K562 (cell line): ENCODE data around the gene CUX1. TPM values are rescaled to one million over a fixed set of nuclear protein-coding genes. Genes with fewer than 3 reads are reported as not detected.

Experiments
- BHLHE40 ChIP-seq: IDR thresholded peaks from 2 replicates; pipeline ENCODE4 v1.6.1; 2011; ENCODE audit warnings: low read length, improper control_type of control experiment
- CREM ChIP-seq: IDR thresholded peaks from 2 replicates; pipeline ENCODE4 v1.6.1; 2014; ENCODE audit warnings: antibody characterized with exemption, low read depth
- KLF1 ChIP-seq: fragments of 450-650 bp; IDR thresholded peaks from 2 replicates; pipeline ENCODE4 v1.6.1; 2016; ENCODE audit warnings: missing genetic modification characterization, missing compliant biosample characterization
- XRCC5 ChIP-seq: fragments of 200-400 bp; formaldehyde crosslinking; IDR thresholded peaks from 2 replicates; pipeline ENCODE4 v1.6.1; 2017; ENCODE audit warnings: low read depth, mild to moderate bottlenecking, low read length
- polyA plus RNA-seq, 8 experiments: library from polyadenylated mRNA; depleted of rRNA in 4 of 8; stranded (reverse) in 5 of 8; unstranded in 3 of 8; fragments of >200 nt; fragmentation: Nextera tagmentation in 2 of 8; fragmentation: Illumina TruSeq in 1 of 8; extraction: Ambion mirVana in 2 of 8; extraction: Trizol in 1 of 8; gene quantifications; 2 replicates each; pipeline versions ENCODE4 v1.2.1 to v1.2.3, GENCODE V29; 2011 to 2014; ENCODE audit warnings: inconsistent platforms in 1 of 8, missing spikeins in 1 of 8
- total RNA-seq, 7 experiments: library from RNA; depleted of rRNA in 6 of 7; stranded (reverse); fragments of >200 nt in 6 of 7; fragmentation: Illumina TruSeq in 2 of 7; extraction: Trizol in 2 of 7; gene quantifications; 2 replicates each; pipeline versions ENCODE4 v1.2.1 to v1.2.3, GENCODE V29; 2011 to 2021; ENCODE audit warnings: low replicate concordance in 1 of 7
- TF ChIP-seq, protein P1 (sequence below): sonication (generic); formaldehyde crosslinking; IDR thresholded peaks from 2 replicates; pipeline ENCODE4 v1.8.0; 2022; ENCODE audit warnings: mild to moderate bottlenecking, low read depth, missing genetic modification reagents
- TF ChIP-seq, protein P2 (sequence below), 2 experiments: fragments of 450-650 bp; conservative IDR thresholded peaks; 2 replicates each; pipeline ENCODE4 v1.6.1; 2017; ENCODE audit warnings: mild to moderate bottlenecking in 2 of 2, moderate library complexity in 2 of 2
- TF ChIP-seq, protein P3 (sequence below), 2 experiments: fragments of 450-650 bp in 1 of 2; sonication (generic) in 1 of 2; formaldehyde crosslinking in 1 of 2; IDR thresholded peaks in 1 of 2; conservative IDR thresholded peaks in 1 of 2; 2 replicates each; pipeline versions ENCODE4 v1.6.1 to v1.8.1; 2016 to 2023; ENCODE audit warnings: mild to moderate bottlenecking in 2 of 2, moderate library complexity in 2 of 2, inconsistent platforms in 1 of 2, missing genetic modification reagents in 1 of 2
- TF ChIP-seq, protein P4 (sequence below): sonication (generic); formaldehyde crosslinking; IDR thresholded peaks from 2 replicates; pipeline ENCODE4 v1.8.1; 2023; ENCODE audit warnings: mild to moderate bottlenecking, missing genetic modification reagents
- TF ChIP-seq, protein P5 (sequence below): sonication (generic); formaldehyde crosslinking; IDR thresholded peaks from 2 replicates; pipeline ENCODE4 v1.9.0; 2022; ENCODE audit warnings: mild to moderate bottlenecking, missing genetic modification reagents
- TF ChIP-seq, protein P6 (sequence below): fragments of 450-650 bp; IDR thresholded peaks from one replicate; pipeline ENCODE4 v1.6.1; 2018; ENCODE audit warnings: mild to moderate bottlenecking, moderate library complexity; ENCODE audit not compliant: partially characterized antibody
- TF ChIP-seq, protein P7 (sequence below): sonication (generic); formaldehyde crosslinking; IDR thresholded peaks from 2 replicates; pipeline ENCODE4 v1.8.0; 2022; ENCODE audit warnings: mild to moderate bottlenecking, missing genetic modification reagents

CUX1 gene
- total and polyA plus RNA-seq, 9 of the 15 experiments (the other 6 are each of a cell fraction or from before 2014, with no cell fraction given), result 3.6 to 55.3 (median 25.2) TPM

DNA sequence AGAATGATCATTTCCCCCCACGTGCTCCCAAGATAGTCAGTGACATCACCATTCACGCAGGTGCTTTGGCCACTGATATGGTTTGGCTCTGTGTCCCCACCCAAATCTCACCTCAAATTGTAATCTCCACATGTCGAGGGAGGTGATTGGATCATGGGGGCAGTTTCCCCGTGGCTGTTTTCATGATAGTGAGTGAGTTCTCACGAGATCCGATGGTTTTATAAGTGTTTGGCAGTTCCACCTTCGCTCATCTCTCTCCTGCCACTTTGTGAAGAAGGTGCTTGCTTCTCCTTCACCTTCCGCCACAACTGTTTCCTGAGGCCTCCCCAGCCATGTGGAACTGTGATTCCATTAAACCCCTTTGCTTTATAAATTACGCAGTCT, 263.8 kb downstream of the CUX1 start (continued):
- TF ChIP-seq, protein P1, sequence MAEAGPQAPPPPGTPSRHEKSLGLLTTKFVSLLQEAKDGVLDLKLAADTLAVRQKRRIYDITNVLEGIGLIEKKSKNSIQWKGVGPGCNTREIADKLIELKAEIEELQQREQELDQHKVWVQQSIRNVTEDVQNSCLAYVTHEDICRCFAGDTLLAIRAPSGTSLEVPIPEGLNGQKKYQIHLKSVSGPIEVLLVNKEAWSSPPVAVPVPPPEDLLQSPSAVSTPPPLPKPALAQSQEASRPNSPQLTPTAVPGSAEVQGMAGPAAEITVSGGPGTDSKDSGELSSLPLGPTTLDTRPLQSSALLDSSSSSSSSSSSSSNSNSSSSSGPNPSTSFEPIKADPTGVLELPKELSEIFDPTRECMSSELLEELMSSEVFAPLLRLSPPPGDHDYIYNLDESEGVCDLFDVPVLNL (CRISPR knock-in tag), result no peak
- TF ChIP-seq, protein P2, sequence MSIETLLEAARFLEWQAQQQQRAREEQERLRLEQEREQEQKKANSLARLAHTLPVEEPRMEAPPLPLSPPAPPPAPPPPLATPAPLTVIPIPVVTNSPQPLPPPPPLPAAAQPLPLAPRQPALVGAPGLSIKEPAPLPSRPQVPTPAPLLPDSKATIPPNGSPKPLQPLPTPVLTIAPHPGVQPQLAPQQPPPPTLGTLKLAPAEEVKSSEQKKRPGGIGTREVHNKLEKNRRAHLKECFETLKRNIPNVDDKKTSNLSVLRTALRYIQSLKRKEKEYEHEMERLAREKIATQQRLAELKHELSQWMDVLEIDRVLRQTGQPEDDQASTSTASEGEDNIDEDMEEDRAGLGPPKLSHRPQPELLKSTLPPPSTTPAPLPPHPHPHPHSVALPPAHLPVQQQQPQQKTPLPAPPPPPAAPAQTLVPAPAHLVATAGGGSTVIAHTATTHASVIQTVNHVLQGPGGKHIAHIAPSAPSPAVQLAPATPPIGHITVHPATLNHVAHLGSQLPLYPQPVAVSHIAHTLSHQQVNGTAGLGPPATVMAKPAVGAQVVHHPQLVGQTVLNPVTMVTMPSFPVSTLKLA (conservative IDR thresholded peaks at IDR 0.05), result peak in 1 of 2 experiments; percentile 83; a peak in 2 of 4 replicates
- TF ChIP-seq XRCC5, result no peak
- TF ChIP-seq, protein P3, sequence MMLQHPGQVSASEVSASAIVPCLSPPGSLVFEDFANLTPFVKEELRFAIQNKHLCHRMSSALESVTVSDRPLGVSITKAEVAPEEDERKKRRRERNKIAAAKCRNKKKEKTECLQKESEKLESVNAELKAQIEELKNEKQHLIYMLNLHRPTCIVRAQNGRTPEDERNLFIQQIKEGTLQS (IDR thresholded peaks at IDR 0.05), result peak; percentile 94
- TF ChIP-seq, protein P3 (CRISPR knock-in tag; conservative IDR thresholded peaks at IDR 0.05), result peak; percentile 3; the same call in 1 of the 2 replicates
- TF ChIP-seq KLF1 (tag), result peak; percentile 69; the same call in 1 of the 2 replicates
- TF ChIP-seq, protein P4, sequence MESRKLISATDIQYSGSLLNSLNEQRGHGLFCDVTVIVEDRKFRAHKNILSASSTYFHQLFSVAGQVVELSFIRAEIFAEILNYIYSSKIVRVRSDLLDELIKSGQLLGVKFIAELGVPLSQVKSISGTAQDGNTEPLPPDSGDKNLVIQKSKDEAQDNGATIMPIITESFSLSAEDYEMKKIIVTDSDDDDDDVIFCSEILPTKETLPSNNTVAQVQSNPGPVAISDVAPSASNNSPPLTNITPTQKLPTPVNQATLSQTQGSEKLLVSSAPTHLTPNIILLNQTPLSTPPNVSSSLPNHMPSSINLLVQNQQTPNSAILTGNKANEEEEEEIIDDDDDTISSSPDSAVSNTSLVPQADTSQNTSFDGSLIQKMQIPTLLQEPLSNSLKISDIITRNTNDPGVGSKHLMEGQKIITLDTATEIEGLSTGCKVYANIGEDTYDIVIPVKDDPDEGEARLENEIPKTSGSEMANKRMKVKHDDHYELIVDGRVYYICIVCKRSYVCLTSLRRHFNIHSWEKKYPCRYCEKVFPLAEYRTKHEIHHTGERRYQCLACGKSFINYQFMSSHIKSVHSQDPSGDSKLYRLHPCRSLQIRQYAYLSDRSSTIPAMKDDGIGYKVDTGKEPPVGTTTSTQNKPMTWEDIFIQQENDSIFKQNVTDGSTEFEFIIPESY, result peak; percentile 27; the same call in 1 of the 2 replicates
- TF ChIP-seq, protein P5, sequence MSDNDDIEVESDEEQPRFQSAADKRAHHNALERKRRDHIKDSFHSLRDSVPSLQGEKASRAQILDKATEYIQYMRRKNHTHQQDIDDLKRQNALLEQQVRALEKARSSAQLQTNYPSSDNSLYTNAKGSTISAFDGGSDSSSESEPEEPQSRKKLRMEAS (CRISPR knock-in tag), result peak; percentile 67
- TF ChIP-seq, protein P6, sequence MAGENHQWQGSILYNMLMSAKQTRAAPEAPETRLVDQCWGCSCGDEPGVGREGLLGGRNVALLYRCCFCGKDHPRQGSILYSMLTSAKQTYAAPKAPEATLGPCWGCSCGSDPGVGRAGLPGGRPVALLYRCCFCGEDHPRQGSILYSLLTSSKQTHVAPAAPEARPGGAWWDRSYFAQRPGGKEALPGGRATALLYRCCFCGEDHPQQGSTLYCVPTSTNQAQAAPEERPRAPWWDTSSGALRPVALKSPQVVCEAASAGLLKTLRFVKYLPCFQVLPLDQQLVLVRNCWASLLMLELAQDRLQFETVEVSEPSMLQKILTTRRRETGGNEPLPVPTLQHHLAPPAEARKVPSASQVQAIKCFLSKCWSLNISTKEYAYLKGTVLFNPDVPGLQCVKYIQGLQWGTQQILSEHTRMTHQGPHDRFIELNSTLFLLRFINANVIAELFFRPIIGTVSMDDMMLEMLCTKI, result no peak
- TF ChIP-seq, protein P7, sequence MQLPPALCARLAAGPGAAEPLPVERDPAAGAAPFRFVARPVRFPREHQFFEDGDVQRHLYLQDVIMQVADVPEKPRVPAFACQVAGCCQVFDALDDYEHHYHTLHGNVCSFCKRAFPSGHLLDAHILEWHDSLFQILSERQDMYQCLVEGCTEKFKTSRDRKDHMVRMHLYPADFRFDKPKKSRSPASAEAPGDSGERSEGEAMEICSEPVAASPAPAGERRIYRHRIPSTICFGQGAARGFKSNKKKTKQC, result 0 out of 2 replicates have a peak, but pooled peaks have one; percentile 22
- TF ChIP-seq BHLHE40, result peak; percentile 73; the same call in 1 of the 2 replicates
- TF ChIP-seq CREM, result peak; percentile 81
- TF ChIP-seq, all 486 proteins: peak for 45
